Mammary epithelial cell (primary cell): ENCODE data around the gene FERMT3.

Experiments
- EZH2 ChIP-seq: IDR thresholded peaks from 2 replicates; pipeline ENCODE4 v1.6.1; 2012; ENCODE audit warnings: low read length, inconsistent platforms, borderline replicate concordance
- TF ChIP-seq, protein P1 (sequence below), 2 donors: IDR thresholded peaks in 1 of 2; conservative IDR thresholded peaks in 1 of 2; 2 replicates each; pipeline ENCODE4 v1.5.1; 2011 to 2012; ENCODE audit warnings: inconsistent platforms in 2 of 2, low read length in 2 of 2, mild to moderate bottlenecking in 2 of 2, control low read depth in 1 of 2, low read depth in 1 of 2; ENCODE audit not compliant: insufficient read depth in 1 of 2; ENCODE audit errors: extremely low read depth in 1 of 2

DNA sequence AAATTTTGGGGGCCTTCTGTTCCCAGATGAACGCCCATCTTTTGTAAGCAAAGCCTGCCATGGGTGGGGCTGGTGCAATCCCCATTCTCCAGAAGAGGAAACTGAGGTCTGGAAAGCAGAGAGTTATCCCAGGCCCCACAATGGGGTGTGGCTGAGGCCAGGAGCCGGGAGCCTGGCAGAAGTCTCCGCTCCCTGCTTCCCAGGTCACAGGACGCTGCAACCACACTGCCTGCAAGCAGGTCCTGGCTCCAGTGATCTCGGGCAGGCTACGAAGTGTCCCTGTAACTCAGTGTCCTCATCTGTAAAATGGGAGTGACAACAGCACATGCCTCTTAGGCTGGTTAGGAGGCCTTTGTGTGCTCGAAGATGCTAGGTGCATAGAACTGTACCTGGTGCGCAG lies 46.5 kb downstream of the FERMT3 start:
- TF ChIP-seq, protein P1, sequence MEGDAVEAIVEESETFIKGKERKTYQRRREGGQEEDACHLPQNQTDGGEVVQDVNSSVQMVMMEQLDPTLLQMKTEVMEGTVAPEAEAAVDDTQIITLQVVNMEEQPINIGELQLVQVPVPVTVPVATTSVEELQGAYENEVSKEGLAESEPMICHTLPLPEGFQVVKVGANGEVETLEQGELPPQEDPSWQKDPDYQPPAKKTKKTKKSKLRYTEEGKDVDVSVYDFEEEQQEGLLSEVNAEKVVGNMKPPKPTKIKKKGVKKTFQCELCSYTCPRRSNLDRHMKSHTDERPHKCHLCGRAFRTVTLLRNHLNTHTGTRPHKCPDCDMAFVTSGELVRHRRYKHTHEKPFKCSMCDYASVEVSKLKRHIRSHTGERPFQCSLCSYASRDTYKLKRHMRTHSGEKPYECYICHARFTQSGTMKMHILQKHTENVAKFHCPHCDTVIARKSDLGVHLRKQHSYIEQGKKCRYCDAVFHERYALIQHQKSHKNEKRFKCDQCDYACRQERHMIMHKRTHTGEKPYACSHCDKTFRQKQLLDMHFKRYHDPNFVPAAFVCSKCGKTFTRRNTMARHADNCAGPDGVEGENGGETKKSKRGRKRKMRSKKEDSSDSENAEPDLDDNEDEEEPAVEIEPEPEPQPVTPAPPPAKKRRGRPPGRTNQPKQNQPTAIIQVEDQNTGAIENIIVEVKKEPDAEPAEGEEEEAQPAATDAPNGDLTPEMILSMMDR (conservative IDR thresholded peaks at IDR 0.05 in 1 of 2, IDR thresholded peaks at IDR 0.05 in 1 of 2; ENCODE audit: extremely low read depth in 1 of 2, insufficient read depth in 1 of 2, low read depth in 1 of 2, low read length in 2 of 2): no peak
- no peak for TF ChIP-seq EZH2
